Psoas muscle (tissue), 8 donors: ENCODE data around the gene IL17RA. TPM values are rescaled to one million over a fixed set of nuclear protein-coding genes. Genes with fewer than 3 reads are reported as not detected.

ENCODE experiments used
- ATAC-seq, 4 donors: fragments of 200-7000 bp; cut with Tn5 transposase; one replicate each; pipeline ENCODE4 v1.9.1; 2020; ENCODE audit warnings: moderate library complexity in 3 of 4, mild to moderate bottlenecking in 2 of 4
- DNase-seq, 2 donors: peaks; one replicate each; pipeline ENCODE4 v3.0.0-alpha.2; 2020
- H3K27ac ChIP-seq: fragments of 200-600 bp; one replicate; pipeline ENCODE4 v1.8.0; 2022
- H3K27me3 ChIP-seq, 3 donors: fragments of 200-600 bp in 1 of 3; one replicate each; pipeline versions ENCODE4 v1.6.1 to v1.8.0; 2013 to 2022; ENCODE audit warnings: low read length in 2 of 3, mild to moderate bottlenecking in 2 of 3, moderate library complexity in 1 of 3; ENCODE audit not compliant: insufficient read depth in 3 of 3
- H3K36me3 ChIP-seq, 2 donors: fragments of 200-600 bp in 1 of 2; one replicate each; pipeline versions ENCODE4 v1.6.1 to v1.8.0; 2013 to 2022; ENCODE audit warnings: low read depth in 1 of 2, mild to moderate bottlenecking in 1 of 2, moderate library complexity in 1 of 2; ENCODE audit not compliant: insufficient read depth in 1 of 2
- H3K4me1 ChIP-seq: fragments of 200-600 bp; one replicate; pipeline ENCODE4 v1.8.0; 2022
- H3K4me3 ChIP-seq: fragments of 200-600 bp; one replicate; pipeline ENCODE4 v1.8.0; 2022; ENCODE audit warnings: mild to moderate bottlenecking
- H3K9me3 ChIP-seq: fragments of 200-600 bp; one replicate; pipeline ENCODE4 v1.8.0; 2022
- CTCF ChIP-seq: fragments of 200-600 bp; IDR thresholded peaks from one replicate; pipeline ENCODE4 v1.8.0; 2022; ENCODE audit warnings: antibody characterized with exemption
- WGBS, 3 donors: extraction: QIAGEN DNeasy Blood & Tissue Kit; methylation state at CpG; one replicate each; pipeline versions ENCODE4 v1.1.6 to v1.1.7; 2013; 5-methylcytosine and 5-hydroxymethylcytosine counted together
- intact Hi-C, 2 donors: fragments of 100-400 bp; cut with DNase I; formaldehyde crosslinking; loops; one replicate each; pipeline versions ENCODE4 v1.11.0 to v1.14.2; 2022
- polyA plus RNA-seq, 3 donors: library from polyadenylated mRNA; stranded (reverse); fragments of 200-250 nt; gene quantifications; one replicate each; pipeline ENCODE4 v1.2.3, GENCODE V29; 2013
- total RNA-seq, 4 donors: library from RNA; stranded (reverse); fragmentation: NEBNext Ultra II Directional in 2 of 4; extraction: Animal tissue kit (Norgen Biotek cat#: 25700) in 2 of 4; gene quantifications; one replicate each; pipeline versions ENCODE4 v1.2.1 to v1.2.4, GENCODE V29; 2021 to 2023
- donor health status: healthy with polysubstance abuse.
- donor health status: DM: no; HTN: no; CAD: no; lungs with moderate emphysema.
- donor health status: Bipolar disorder and iron deficiency.
- donor health status: healthy.
- donor health status: DM: yes; HTN: yes; CAD: no.
- donor health status: DM: no; HTN: no; CAD: no.
- donor health status: DM: no; HTN: no; CAD: no.
- donor health status: DM: yes; HTN: yes; CAD: no.

The IL17RA gene
- total and polyA plus RNA-seq, 7 donors: 0.93 to 3.7 (median 2.9) TPM

GRCh38 chr22:17064498-17065100 is 20.2 kb upstream of the IL17RA start:
- Histone ChIP-seq H3K27me3 (no peaks in the 10 kb centered on the region), H3K4me3 (no peak overlapping the region), H3K4me1 (peaks cover 6% of the 10 kb centered on the region), H3K27ac (peak overlapping the region; percentile 58), H3K9me3 (no peaks in the 10 kb centered on the region), H3K36me3 (no peaks in the 10 kb centered on the region)
- TF ChIP-seq CTCF: no peak
- DNase-seq (no peak), ATAC-seq (peak in 3 of 4 donors; percentile 17 to 34 (median 32))
- WGBS, 3 donors: 79 to 81% (median 81%) methylated on average over 7 of the region's 7 CpGs
- intact Hi-C loops: no loop called here

DNA sequence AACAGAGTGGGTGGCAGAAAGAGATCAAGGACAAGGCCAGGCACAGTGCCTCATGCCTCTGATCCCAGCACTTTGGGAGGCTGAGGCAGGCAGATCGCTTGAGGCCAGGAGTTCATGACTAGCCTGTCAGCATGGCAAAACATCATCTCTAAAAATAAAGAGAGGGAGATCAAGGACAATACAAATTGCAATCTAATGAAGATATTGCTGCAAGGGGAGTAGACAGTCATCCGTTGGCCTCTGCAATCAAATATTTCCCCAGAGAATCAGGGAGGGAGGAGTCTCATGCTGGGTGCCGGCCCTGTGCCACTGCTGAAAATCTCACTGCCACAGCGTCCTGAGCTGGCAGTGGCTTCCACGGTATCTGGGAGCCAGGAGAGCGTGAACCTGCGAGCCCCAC is 19.4 kb upstream of the IL17RA start:
- Histone ChIP-seq H3K27me3 (no peaks in the 10 kb centered on the region), H3K9me3 (no peaks in the 10 kb centered on the region), H3K36me3 (no peaks in the 10 kb centered on the region), H3K27ac (peak overlapping the region; percentile 58), H3K4me3 (no peak overlapping the region), H3K4me1 (peaks cover 6% of the 10 kb centered on the region)
- 41 to 47% (median 43%) methylated on average over 7 of the region's 7 CpGs for WGBS, 3 donors
- peak; percentile 80 to 88 (median 86) for ATAC-seq
- DNase-seq: peak; percentile 42 to 60
- no peak for TF ChIP-seq CTCF
- intact Hi-C loops: no loop called here

DNA sequence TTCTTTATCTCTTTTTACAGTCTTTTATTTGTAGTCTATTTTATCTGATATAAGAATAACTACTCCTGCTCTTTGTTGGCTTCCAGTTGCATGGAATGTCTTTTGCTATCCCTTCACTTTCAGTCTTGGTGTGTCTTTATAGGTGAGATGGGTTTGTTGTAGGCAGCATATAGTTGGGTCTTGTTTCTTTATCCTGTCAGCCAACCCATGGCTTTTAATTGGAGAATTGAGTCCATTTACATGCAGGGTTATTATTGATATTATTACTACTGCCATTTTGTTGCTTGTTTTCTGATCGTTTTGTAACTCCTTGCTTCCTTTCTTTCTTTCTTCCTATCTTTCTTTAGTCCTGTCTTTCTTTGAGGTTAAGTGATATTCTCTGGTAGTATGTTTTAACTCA is 11.9 kb upstream of the IL17RA start:
- H3K4me3 ChIP-seq: no peak overlapping the region
- DNase-seq (no peak), ATAC-seq (no peak)
- 71 to 83% (median 80%) methylated on average over 1 of the region's 1 CpG for WGBS, 3 donors
- intact Hi-C loops: loop anchor here in 1 of 2 donors (10.0 kb wide), 1 partner anchor 432 kb away; no protein-coding TSS in a partner anchor
- H3K9me3 ChIP-seq: no peaks in the 10 kb centered on the region
- H3K4me1 ChIP-seq: no peaks in the 10 kb centered on the region
- no peaks in the 10 kb centered on the region for H3K36me3 ChIP-seq
- H3K27ac ChIP-seq: no peak overlapping the region
- TF ChIP-seq CTCF: no peak
- H3K27me3 ChIP-seq: no peaks in the 10 kb centered on the region

GRCh38 chr22:17074648-17075002 is 10.2 kb upstream of the IL17RA start:
- no peak overlapping the region for H3K27ac ChIP-seq
- H3K4me3 ChIP-seq: no peak overlapping the region
- ATAC-seq (peak in 2 of 4 donors; percentile 16 to 22), DNase-seq (no peak)
- H3K4me1 ChIP-seq: no peaks in the 10 kb centered on the region
- H3K36me3 ChIP-seq: no peaks in the 10 kb centered on the region
- intact Hi-C loops: loop anchor here in 1 of 2 donors (5.0 to 10.0 kb wide), 2 partner anchors 93 to 430 kb away; no protein-coding TSS in a partner anchor
- no peaks in the 10 kb centered on the region for H3K27me3 ChIP-seq
- no peaks in the 10 kb centered on the region for H3K9me3 ChIP-seq
- TF ChIP-seq CTCF: no peak

- DNase-seq: no peak
- no peak overlapping the region for H3K27ac ChIP-seq
- H3K27me3 ChIP-seq: no peaks in the 10 kb centered on the region
- TF ChIP-seq CTCF: no peak
- no peak for ATAC-seq
- no peaks in the 10 kb centered on the region for H3K4me1 ChIP-seq
- H3K9me3 ChIP-seq: no peaks in the 10 kb centered on the region
- intact Hi-C loops: loop anchor here in 1 of 2 donors (5.0 to 10.0 kb wide), 2 partner anchors 90 to 428 kb away; no protein-coding TSS in a partner anchor
- no peaks in the 10 kb centered on the region for H3K36me3 ChIP-seq
- H3K4me3 ChIP-seq: no peak overlapping the region
These were observed 7.5 kb upstream of the IL17RA start for GRCh38 chr22:17077255-17077654.
